IMR-90 (cell line): ENCODE measurements around the gene GPX6. TPM values are rescaled to one million over a fixed set of nuclear protein-coding genes. Genes with fewer than 3 reads are reported as not detected.
A peak's percentile ranks its signal among the peaks of the same experiment; 100 is the strongest.
"Not testable (repeated sequence)": the region's sequence is repeated elsewhere in the genome, so short reads cannot be mapped to it uniquely, and the experiment has no call there.

Experiments used
- ATAC-seq: fragments of 200-7000 bp; cut with Tn5 transposase; 2 replicates; pipeline ENCODE4 v1.9.1; 2020; ENCODE audit warnings: low read depth, mild to moderate bottlenecking, moderate library complexity
- BruUV-seq: library from RNA; stranded (reverse); fragments of 400-500 nt; replicated peaks from 2 replicates; lab custom pipeline; 2021; lab: Mats Ljungman, UMichigan
- CTCF ChIA-PET: fragments of 300-600 bp; formaldehyde crosslinking; extraction: SDS; loops from one replicate; lab custom pipeline; 2021; ENCODE audit warnings: antibody characterized with exemption; lab: Yijun Ruan, JAX
- POLR2A ChIA-PET: fragments of 300-600 bp; sonication (Branson Sonifier 250); formaldehyde crosslinking; loops from one replicate; lab custom pipeline; 2022; ENCODE audit warnings: antibody characterized with exemption; ENCODE audit not compliant: unreplicated experiment; lab: Charles Lee
- DNase-seq: peaks from one replicate; pipeline ENCODE4 v3.0.0; 2013
- H2AFZ ChIP-seq: replicated peaks from 2 replicates; pipeline ENCODE3; 2013; ENCODE audit warnings: low read length, mild to moderate bottlenecking; ENCODE audit not compliant: poor library complexity
- H2AK5ac ChIP-seq: 2 replicates; pipeline ENCODE4 v1.6.1; 2013; ENCODE audit warnings: low read depth, low read length, inconsistent platforms
- H2AK9ac ChIP-seq: replicated peaks from 2 replicates; pipeline ENCODE3; 2013; ENCODE audit warnings: mild to moderate bottlenecking, low read depth, low read length, moderate library complexity; ENCODE audit not compliant: poor library complexity
- H2BK120ac ChIP-seq: 2 replicates; pipeline ENCODE4 v1.6.1; 2013; ENCODE audit warnings: low read depth, low read length, inconsistent platforms
- H2BK15ac ChIP-seq: 3 replicates; pipeline ENCODE4 v1.6.1; 2013; ENCODE audit warnings: low read depth, low read length, inconsistent platforms
- H2BK20ac ChIP-seq: 2 replicates; pipeline ENCODE4 v1.6.1; 2013; ENCODE audit warnings: low read depth, mild to moderate bottlenecking, inconsistent platforms, low read length, moderate library complexity
- H2BK5ac ChIP-seq: 2 replicates; pipeline ENCODE4 v1.6.1; 2013; ENCODE audit warnings: mild to moderate bottlenecking, low read depth, low read length, inconsistent platforms; ENCODE audit not compliant: poor library complexity, severe bottlenecking
- H3K14ac ChIP-seq: replicated peaks from 2 replicates; pipeline ENCODE4 v1.6.1; 2013; ENCODE audit warnings: low read depth, low read length, inconsistent platforms
- H3K18ac ChIP-seq: 2 replicates; pipeline ENCODE4 v1.6.1; 2013; ENCODE audit warnings: low read depth, low read length, control low read depth
- H3K23ac ChIP-seq: 2 replicates; pipeline ENCODE4 v1.6.1; 2013; ENCODE audit warnings: low read depth, low read length, inconsistent platforms
- H3K27ac ChIP-seq: 2 replicates; pipeline ENCODE4 v1.5.1; 2013; ENCODE audit warnings: mild to moderate bottlenecking, control low read depth, low read length; ENCODE audit not compliant: insufficient read depth
- H3K27me3 ChIP-seq: 2 replicates; pipeline ENCODE4 v1.6.1; 2013; ENCODE audit warnings: low read length; ENCODE audit not compliant: control insufficient read depth, insufficient read depth
- H3K36me3 ChIP-seq: 2 replicates; pipeline ENCODE4 v1.6.1; 2013; ENCODE audit warnings: low read length, mixed read lengths; ENCODE audit not compliant: control insufficient read depth, insufficient read depth
- H3K4ac ChIP-seq: 2 replicates; pipeline ENCODE4 v1.6.1; 2013; ENCODE audit warnings: low read depth, low read length, inconsistent platforms
- H3K4me1 ChIP-seq: 2 replicates; pipeline ENCODE4 v1.6.1; 2013; ENCODE audit warnings: low read length, mixed read lengths; ENCODE audit not compliant: control insufficient read depth, insufficient read depth
- H3K4me2 ChIP-seq: 2 replicates; pipeline ENCODE4 v1.6.1; 2013; ENCODE audit warnings: low read depth, mild to moderate bottlenecking, control low read depth, low read length, moderate library complexity
- H3K4me3 ChIP-seq: 2 replicates; pipeline ENCODE4 v1.5.1; 2013; ENCODE audit warnings: low read depth, mild to moderate bottlenecking, control low read depth, low read length, moderate library complexity; ENCODE audit not compliant: insufficient read depth
- H3K56ac ChIP-seq: 2 replicates; pipeline ENCODE4 v1.6.1; 2013; ENCODE audit warnings: low read length, inconsistent platforms; ENCODE audit not compliant: insufficient read depth; ENCODE audit errors: extremely low read depth
- H3K79me1 ChIP-seq, 2 experiments: 2 replicates each; pipeline ENCODE4 v1.6.1; 2013; ENCODE audit warnings: low read length in 2 of 2, inconsistent platforms in 1 of 2, low read depth in 1 of 2
- H3K9ac ChIP-seq: 2 replicates; pipeline ENCODE4 v1.6.1; 2013; ENCODE audit warnings: low read depth, low read length, control low read depth
- H3K9me1 ChIP-seq: 2 replicates; pipeline ENCODE4 v1.6.1; 2013; ENCODE audit warnings: low read length, inconsistent platforms; ENCODE audit not compliant: insufficient read depth
- H3K9me3 ChIP-seq: 2 replicates; pipeline ENCODE4 v1.6.1; 2013; ENCODE audit warnings: low read length; ENCODE audit not compliant: control insufficient read depth, insufficient read depth
- H4K20me1 ChIP-seq: 2 replicates; pipeline ENCODE4 v1.6.1; 2013; ENCODE audit warnings: low read length, inconsistent platforms; ENCODE audit not compliant: insufficient read depth
- H4K5ac ChIP-seq: 2 replicates; pipeline ENCODE4 v1.6.1; 2013; ENCODE audit warnings: mild to moderate bottlenecking, low read depth, low read length, control low read depth
- H4K8ac ChIP-seq, 2 experiments: 2 replicates each; pipeline ENCODE4 v1.6.1; 2013; ENCODE audit warnings: low read depth in 2 of 2, low read length in 2 of 2, control low read depth in 1 of 2, inconsistent platforms in 1 of 2
- H4K91ac ChIP-seq: 2 replicates; pipeline ENCODE4 v1.6.1; 2013; ENCODE audit warnings: low read depth, low read length, inconsistent platforms; ENCODE audit not compliant: insufficient read depth
- FOS ChIP-seq: fragments of 150-350 bp; IDR thresholded peaks from 2 replicates; pipeline ENCODE4 v1.6.1; 2016; ENCODE audit warnings: low read depth, low read length
- RCOR1 ChIP-seq: IDR thresholded peaks from 2 replicates; pipeline ENCODE4 v1.6.1; 2012; ENCODE audit warnings: mild to moderate bottlenecking, low read length, improper control_type of control experiment; ENCODE audit not compliant: insufficient replicate concordance
- WGBS, 2 experiments: methylation state at CpG; one replicate each; pipeline versions ENCODE4 v1.1.5 to v1.1.7; 2013; ENCODE audit warnings: missing lambda C conversion rate in 2 of 2; ENCODE audit not compliant: insufficient read length in 1 of 2; ENCODE audit errors: extremely low coverage in 2 of 2; 5-methylcytosine and 5-hydroxymethylcytosine counted together
- dilution Hi-C: fragments of 300-500 bp; cut with HindIII; formaldehyde crosslinking; loops from one replicate; pipeline ENCODE4 v1.14.3; 2018; ENCODE audit warnings: low sequenced_read_pairs; ENCODE audit not compliant: unreplicated experiment
- in situ Hi-C: fragments of 300-500 bp; cut with MboI; formaldehyde crosslinking; loops from 3 replicates; pipeline ENCODE4 v1.14.3; 2019; ENCODE audit warnings: low sequenced_read_pairs, inconsistent platforms, mixed read lengths
- intact Hi-C: fragments of 100-400 bp; cut with micrococcal nuclease; formaldehyde crosslinking; loops from 2 replicates; pipeline ENCODE4 v1.10.0; 2022
- polyA plus RNA-seq, 3 experiments: library from polyadenylated mRNA; depleted of rRNA; stranded (reverse); fragments of >200 nt; gene quantifications; 2 replicates each; pipeline ENCODE4 v1.2.3, GENCODE V29; 2012; ENCODE audit warnings: low replicate concordance in 1 of 3
- total RNA-seq: library from RNA; depleted of rRNA; stranded (reverse); fragments of >200 nt; gene quantifications from 2 replicates; pipeline ENCODE4 v1.2.3, GENCODE V29; 2012

GPX6 gene
- total and polyA plus RNA-seq, 2 of the 4 experiments (the other 2 are of a cell fraction): not detected

GRCh38 chr6:28474441-28475219, 41.0 kb downstream of the GPX6 start:
- in situ Hi-C loops: no loop called here

DNA sequence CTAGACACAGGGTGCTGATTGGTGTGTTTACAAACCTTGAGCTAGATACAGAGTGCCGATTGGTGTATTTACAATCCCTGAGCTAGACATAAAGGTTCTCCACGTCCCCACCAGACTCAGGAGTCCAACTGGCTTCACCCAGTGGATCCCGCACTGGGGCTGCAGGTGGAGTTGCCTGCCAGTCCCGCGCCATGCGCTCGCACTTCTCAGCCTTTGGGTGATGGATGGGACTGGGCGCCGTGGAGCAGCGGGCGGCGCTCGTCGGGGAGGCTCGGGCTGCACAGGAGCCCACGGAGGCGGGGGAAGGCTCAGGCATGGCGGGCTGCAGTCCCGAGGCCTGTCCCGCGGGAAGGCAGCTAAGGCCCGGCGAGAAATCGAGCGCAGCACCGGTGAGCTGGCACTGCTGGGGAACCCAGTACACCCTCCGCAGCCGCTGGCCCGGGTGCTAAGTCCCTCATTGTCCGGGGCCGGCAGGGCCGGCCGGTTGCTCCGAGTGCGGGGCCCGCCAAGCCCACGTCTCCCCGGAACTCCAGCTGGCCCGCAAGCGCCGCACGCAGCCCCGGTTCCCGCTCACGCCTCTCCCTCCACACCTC, 46.3 kb downstream of the GPX6 start:
- BruUV-seq: not testable (repeated sequence)

More at GRCh38 chr6:28474441-28475219, 41.0 kb downstream of the GPX6 start:
- DNase-seq (peak; percentile 92), ATAC-seq (peak; percentile 98)
- no peak overlapping the region for H4K5ac ChIP-seq
- BruUV-seq: no TSS peak
- no peak overlapping the region for H4K8ac ChIP-seq
- CTCF ChIA-PET: no interaction called here
- no peaks in the 10 kb centered on the region for H4K20me1 ChIP-seq
- no peak overlapping the region for H2AFZ ChIP-seq
- no peak overlapping the region for H2BK5ac ChIP-seq
- H3K56ac ChIP-seq: no peak overlapping the region
- H3K79me1 ChIP-seq: no peaks in the 10 kb centered on the region
- H2AK5ac ChIP-seq: no peak overlapping the region
- H3K9ac ChIP-seq: no peak overlapping the region
- no peak overlapping the region for H2AK9ac ChIP-seq
- no peak overlapping the region for H3K23ac ChIP-seq
- TF ChIP-seq RCOR1 (no peak), FOS (peak; percentile 92)
- peak overlapping the region; percentile 97 for H3K4me2 ChIP-seq
- peak overlapping the region; percentile 72 for H3K4me3 ChIP-seq
- H3K27me3 ChIP-seq: peaks cover 7% of the 10 kb centered on the region
- no peak overlapping the region for H2BK20ac ChIP-seq
- H2BK15ac ChIP-seq: no peak overlapping the region
- intact Hi-C loops (loop anchor here (2.0 kb wide), 4 partner anchors 14 to 114 kb away; partner anchors contain the start of gene ZSCAN12), dilution Hi-C loops (no loop called here)
- no peak overlapping the region for H3K14ac ChIP-seq
- 0% methylated on average over 1 of the region's 18 CpGs; no CpG with 5 or more reads in 1 of the 2 experiments for WGBS, 2 experiments
- no peak overlapping the region for H3K18ac ChIP-seq
- no peak overlapping the region for H2BK120ac ChIP-seq
- no peaks in the 10 kb centered on the region for H3K4me1 ChIP-seq
- H3K4ac ChIP-seq: no peak overlapping the region
- no peaks in the 10 kb centered on the region for H3K9me1 ChIP-seq
- H3K36me3 ChIP-seq: no peaks in the 10 kb centered on the region
- POLR2A ChIA-PET: no interaction called here
- no peaks in the 10 kb centered on the region for H3K9me3 ChIP-seq
- no peak overlapping the region for H3K27ac ChIP-seq
- H4K91ac ChIP-seq: no peak overlapping the region

More for the DNA sequence above, 46.3 kb downstream of the GPX6 start:
- H3K4me1 ChIP-seq, H2BK120ac ChIP-seq, H3K9me3 ChIP-seq, POLR2A ChIA-PET, H3K23ac ChIP-seq, H3K4me2 ChIP-seq, H3K9me1 ChIP-seq, H4K20me1 ChIP-seq, H2BK15ac ChIP-seq, H3K4ac ChIP-seq, H2BK20ac ChIP-seq, H3K18ac ChIP-seq, dilution Hi-C loops, H2BK5ac ChIP-seq, ATAC-seq, H2AFZ ChIP-seq, intact Hi-C loops, H3K27ac ChIP-seq, DNase-seq, H4K8ac ChIP-seq, H4K5ac ChIP-seq, H3K4me3 ChIP-seq, in situ Hi-C loops, H4K91ac ChIP-seq, H3K56ac ChIP-seq, H2AK5ac ChIP-seq, CTCF ChIA-PET, H3K14ac ChIP-seq, H3K79me1 ChIP-seq, H2AK9ac ChIP-seq, H3K36me3 ChIP-seq, H3K27me3 ChIP-seq, H3K9ac ChIP-seq: not testable (repeated sequence)
- no CpG with 5 or more reads among the region's 45 CpGs for WGBS, 2 experiments
